KOPT-K1 (cell line): ENCODE data around the gene PTPRE.

ENCODE experiments used
- H3K27ac ChIP-seq: fragments of 200-600 bp; sonication (generic); 2 replicates; pipeline ENCODE4 v1.5.1; 2016; ENCODE audit warnings: antibody characterized with exemption, mild to moderate bottlenecking, low read depth, low read length; ENCODE audit not compliant: poor library complexity, severe bottlenecking
- H3K36me3 ChIP-seq: fragments of 200-600 bp; sonication (generic); 2 replicates; pipeline ENCODE4 v1.5.1; 2017; ENCODE audit warnings: antibody characterized with exemption, mild to moderate bottlenecking, low read length, moderate library complexity; ENCODE audit not compliant: insufficient read depth
- H3K9me3 ChIP-seq: fragments of 200-600 bp; sonication (generic); 2 replicates; pipeline ENCODE4 v1.5.1; 2017; ENCODE audit warnings: antibody characterized with exemption, low read length, mild to moderate bottlenecking; ENCODE audit not compliant: insufficient read depth, poor library complexity, severe bottlenecking

The PTPRE gene

GRCh38 chr10:127963136-127963535 lies 56.2 kb downstream of the PTPRE start:
- no peaks in the 10 kb centered on the region for H3K36me3 ChIP-seq
- H3K27ac ChIP-seq, result no peak overlapping the region
- no peaks in the 10 kb centered on the region for H3K9me3 ChIP-seq

GRCh38 chr10:127964621-127965020 lies 57.7 kb downstream of the PTPRE start:
- no peaks in the 10 kb centered on the region for H3K36me3 ChIP-seq
- H3K27ac ChIP-seq, result no peak overlapping the region
- no peaks in the 10 kb centered on the region for H3K9me3 ChIP-seq

GRCh38 chr10:127966875-127967274 lies 60.0 kb downstream of the PTPRE start:
- Histone ChIP-seq H3K27ac (no peak overlapping the region), H3K9me3 (no peaks in the 10 kb centered on the region), H3K36me3 (no peaks in the 10 kb centered on the region)

GRCh38 chr10:127968027-127968441 lies 61.1 kb downstream of the PTPRE start:
- no peaks in the 10 kb centered on the region for H3K9me3 ChIP-seq
- H3K36me3 ChIP-seq, result no peaks in the 10 kb centered on the region
- H3K27ac ChIP-seq, result no peak overlapping the region

- Histone ChIP-seq H3K36me3 (no peaks in the 10 kb centered on the region), H3K27ac (no peak overlapping the region)
Measured at GRCh38 chr10:127968659-127969058, 61.8 kb downstream of the PTPRE start.

GRCh38 chr10:127971101-127971946 lies 64.4 kb downstream of the PTPRE start:
- Histone ChIP-seq H3K9me3 (no peaks in the 10 kb centered on the region), H3K36me3 (no peaks in the 10 kb centered on the region), H3K27ac (no peak overlapping the region)

More at GRCh38 chr10:127968659-127969058, 61.8 kb downstream of the PTPRE start:
- no peaks in the 10 kb centered on the region for H3K9me3 ChIP-seq

- Histone ChIP-seq H3K36me3 (no peaks in the 10 kb centered on the region), H3K9me3 (no peaks in the 10 kb centered on the region), H3K27ac (no peak overlapping the region)
Measured at GRCh38 chr10:127971963-127972615, 65.2 kb downstream of the PTPRE start.

GRCh38 chr10:127972751-127973357 lies 66.0 kb downstream of the PTPRE start:
- Histone ChIP-seq H3K27ac (no peak overlapping the region), H3K36me3 (no peaks in the 10 kb centered on the region)

GRCh38 chr10:127973791-127974311 lies 66.9 kb downstream of the PTPRE start:
- no peak overlapping the region for H3K27ac ChIP-seq
- H3K9me3 ChIP-seq, result no peaks in the 10 kb centered on the region
- H3K36me3 ChIP-seq, result no peaks in the 10 kb centered on the region

More at GRCh38 chr10:127972751-127973357, 66.0 kb downstream of the PTPRE start:
- H3K9me3 ChIP-seq, result no peaks in the 10 kb centered on the region

GRCh38 chr10:127974911-127975310 lies 68.0 kb downstream of the PTPRE start:
- H3K36me3 ChIP-seq, result no peaks in the 10 kb centered on the region
- no peak overlapping the region for H3K27ac ChIP-seq
- H3K9me3 ChIP-seq, result peaks cover 7% of the 10 kb centered on the region

- H3K36me3 ChIP-seq, result no peaks in the 10 kb centered on the region
- no peak overlapping the region for H3K27ac ChIP-seq
- H3K9me3 ChIP-seq, result peaks cover 17% of the 10 kb centered on the region
Measured at GRCh38 chr10:127976286-127976685, 69.4 kb downstream of the PTPRE start.

GRCh38 chr10:127976701-127977356 lies 69.9 kb downstream of the PTPRE start:
- H3K27ac ChIP-seq, result no peak overlapping the region
- H3K36me3 ChIP-seq, result no peaks in the 10 kb centered on the region
- peaks cover 18% of the 10 kb centered on the region for H3K9me3 ChIP-seq

- Histone ChIP-seq H3K27ac (no peak overlapping the region), H3K9me3 (peaks cover 18% of the 10 kb centered on the region), H3K36me3 (no peaks in the 10 kb centered on the region)
Measured at GRCh38 chr10:127977357-127978009, 70.6 kb downstream of the PTPRE start.

GRCh38 chr10:127978481-127978880 lies 71.6 kb downstream of the PTPRE start:
- Histone ChIP-seq H3K9me3 (peaks cover 18% of the 10 kb centered on the region), H3K36me3 (no peaks in the 10 kb centered on the region), H3K27ac (no peak overlapping the region)
